ENCODE results near the gene AGR3.

The AGR3 gene

DNA sequence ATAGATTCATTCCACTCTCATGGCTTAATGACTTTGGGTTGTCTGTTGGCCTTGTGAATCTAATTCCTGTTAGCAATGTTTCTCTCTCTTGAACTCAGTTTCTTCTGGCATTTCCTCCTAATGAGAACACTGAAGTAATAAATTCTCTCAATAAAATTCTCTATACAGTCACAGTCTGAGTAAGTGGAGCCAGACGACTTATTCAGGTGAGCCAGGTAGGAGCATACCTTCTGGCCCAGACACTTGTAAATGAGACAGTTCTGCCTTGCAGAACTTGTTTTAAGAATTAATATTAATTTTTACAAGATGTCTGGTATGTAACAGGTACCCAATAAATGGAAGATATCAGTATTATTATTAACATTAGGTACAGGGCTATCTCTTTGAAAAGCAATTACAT lies 48.4 kb downstream of the AGR3 start:
- TF ChIP-seq, protein P1, sequence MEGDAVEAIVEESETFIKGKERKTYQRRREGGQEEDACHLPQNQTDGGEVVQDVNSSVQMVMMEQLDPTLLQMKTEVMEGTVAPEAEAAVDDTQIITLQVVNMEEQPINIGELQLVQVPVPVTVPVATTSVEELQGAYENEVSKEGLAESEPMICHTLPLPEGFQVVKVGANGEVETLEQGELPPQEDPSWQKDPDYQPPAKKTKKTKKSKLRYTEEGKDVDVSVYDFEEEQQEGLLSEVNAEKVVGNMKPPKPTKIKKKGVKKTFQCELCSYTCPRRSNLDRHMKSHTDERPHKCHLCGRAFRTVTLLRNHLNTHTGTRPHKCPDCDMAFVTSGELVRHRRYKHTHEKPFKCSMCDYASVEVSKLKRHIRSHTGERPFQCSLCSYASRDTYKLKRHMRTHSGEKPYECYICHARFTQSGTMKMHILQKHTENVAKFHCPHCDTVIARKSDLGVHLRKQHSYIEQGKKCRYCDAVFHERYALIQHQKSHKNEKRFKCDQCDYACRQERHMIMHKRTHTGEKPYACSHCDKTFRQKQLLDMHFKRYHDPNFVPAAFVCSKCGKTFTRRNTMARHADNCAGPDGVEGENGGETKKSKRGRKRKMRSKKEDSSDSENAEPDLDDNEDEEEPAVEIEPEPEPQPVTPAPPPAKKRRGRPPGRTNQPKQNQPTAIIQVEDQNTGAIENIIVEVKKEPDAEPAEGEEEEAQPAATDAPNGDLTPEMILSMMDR (IDR thresholded peaks at IDR 0.05; ENCODE audit: insufficient read depth, low read length, poor library complexity, severe bottlenecking), result no peak
- no peak for DNase-seq (ENCODE audit: extremely low read depth, insufficient read length)

DNA sequence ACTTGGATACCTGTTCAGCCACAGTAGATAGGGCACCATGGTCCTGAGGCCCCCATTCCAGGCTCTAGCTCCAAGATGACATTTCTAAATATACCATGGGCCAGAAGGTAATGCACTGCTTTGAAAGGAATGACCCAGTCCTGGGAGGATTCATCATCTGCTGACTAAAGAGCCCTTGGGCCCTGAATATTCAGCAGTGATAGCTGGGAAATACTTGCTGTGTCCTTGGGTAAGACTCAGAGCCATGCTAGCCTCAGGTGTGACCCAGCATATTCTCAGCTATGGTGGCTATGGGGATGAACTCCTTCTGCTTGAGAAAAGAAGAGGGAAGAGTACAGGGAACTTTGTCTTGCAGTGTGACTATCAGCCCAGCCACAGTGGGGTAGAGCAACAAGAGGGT lies 55.7 kb downstream of the AGR3 start:
- Histone ChIP-seq H3K36me3 (ENCODE audit: control insufficient read depth, insufficient read depth, low read length) (no peaks in the 10 kb centered on the region), H3K27me3 (replicated peaks; ENCODE audit: control insufficient read depth, insufficient read depth, low read length) (no peaks in the 10 kb centered on the region), H3K4me3 (replicated peaks; ENCODE audit: low read depth, low read length) (no peak overlapping the region)
- TF ChIP-seq, protein P1 (IDR thresholded peaks at IDR 0.05; ENCODE audit: insufficient read depth, low read length, poor library complexity, severe bottlenecking), result no peak
- DNase-seq (ENCODE audit: extremely low read depth, insufficient read length), result no peak

More for the DNA sequence above, 48.4 kb downstream of the AGR3 start:
- H3K27me3 ChIP-seq (replicated peaks; ENCODE audit: control insufficient read depth, insufficient read depth, low read length), result no peaks in the 10 kb centered on the region
- no peaks in the 10 kb centered on the region for H3K36me3 ChIP-seq (ENCODE audit: control insufficient read depth, insufficient read depth, low read length)
- H3K4me3 ChIP-seq (replicated peaks; ENCODE audit: low read depth, low read length), result no peak overlapping the region

DNA sequence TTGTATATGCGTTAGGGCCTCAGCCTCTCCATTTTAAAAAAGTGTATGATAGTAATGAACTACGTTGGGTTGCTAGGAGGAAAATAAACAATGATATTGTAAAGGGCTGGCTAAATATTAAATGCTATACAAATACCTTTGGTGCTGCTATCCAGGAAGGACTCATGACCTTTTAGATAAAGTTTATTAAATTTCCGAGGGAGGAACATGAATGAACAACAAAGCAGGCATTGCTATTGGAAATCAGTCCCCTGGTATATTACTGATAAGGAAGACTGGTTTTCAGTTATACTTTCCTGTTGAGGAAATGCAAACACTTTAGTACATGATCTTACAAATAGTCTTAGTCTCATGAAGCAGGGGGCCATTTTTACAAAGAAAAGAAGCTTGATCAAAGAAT lies 59.8 kb downstream of the AGR3 start:
- Histone ChIP-seq H3K27me3 (replicated peaks; ENCODE audit: control insufficient read depth, insufficient read depth, low read length) (no peaks in the 10 kb centered on the region), H3K36me3 (ENCODE audit: control insufficient read depth, insufficient read depth, low read length) (no peaks in the 10 kb centered on the region), H3K4me3 (replicated peaks; ENCODE audit: low read depth, low read length) (no peak overlapping the region)
- DNase-seq (ENCODE audit: extremely low read depth, insufficient read length), result no peak
- TF ChIP-seq, protein P1 (IDR thresholded peaks at IDR 0.05; ENCODE audit: insufficient read depth, low read length, poor library complexity, severe bottlenecking), result no peak

DNA sequence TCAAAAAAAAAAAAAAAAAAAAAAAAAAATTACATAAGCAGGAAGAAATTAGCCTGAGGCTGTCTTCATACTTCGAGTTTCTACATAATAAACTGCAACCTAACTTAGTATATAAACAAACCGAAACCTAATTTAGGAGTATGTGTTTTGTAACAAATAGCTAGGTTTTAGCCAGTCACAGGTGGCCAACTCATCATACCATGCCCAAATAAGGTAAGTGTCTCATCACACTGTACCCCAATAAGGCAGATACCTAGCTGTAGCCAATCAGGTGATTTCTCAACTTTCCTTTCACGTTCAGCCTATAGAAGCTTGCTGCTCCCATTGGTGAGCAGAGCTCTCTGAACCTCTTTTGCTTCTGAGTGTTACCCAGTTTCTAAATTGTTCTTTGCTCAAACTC lies 63.1 kb downstream of the AGR3 start:
- TF ChIP-seq, protein P1 (IDR thresholded peaks at IDR 0.05; ENCODE audit: insufficient read depth, low read length, poor library complexity, severe bottlenecking), result no peak
- Histone ChIP-seq H3K36me3 (ENCODE audit: control insufficient read depth, insufficient read depth, low read length) (no peaks in the 10 kb centered on the region), H3K4me3 (replicated peaks; ENCODE audit: low read depth, low read length) (no peak overlapping the region), H3K27me3 (replicated peaks; ENCODE audit: control insufficient read depth, insufficient read depth, low read length) (no peaks in the 10 kb centered on the region)
- DNase-seq (ENCODE audit: extremely low read depth, insufficient read length), result no peak

DNA sequence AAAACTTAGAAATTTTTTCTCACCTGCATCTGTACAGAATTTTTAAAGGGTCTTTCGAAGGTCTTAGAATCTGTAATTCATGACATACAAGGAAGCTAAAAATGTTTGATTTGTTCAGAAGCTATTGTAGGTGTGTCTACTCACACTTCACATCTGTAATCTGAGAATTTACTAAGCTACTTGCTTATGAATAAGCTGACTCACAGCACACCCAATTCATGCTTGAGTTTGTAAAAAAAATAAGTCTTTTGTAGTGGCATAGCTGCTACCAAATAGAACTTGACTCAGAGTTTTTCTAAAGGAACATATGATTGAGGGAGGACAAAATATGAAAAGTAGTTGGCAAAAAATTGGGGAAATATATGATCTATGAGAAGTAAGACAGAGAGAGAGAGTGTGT lies 64.2 kb downstream of the AGR3 start:
- Histone ChIP-seq H3K27me3 (replicated peaks; ENCODE audit: control insufficient read depth, insufficient read depth, low read length) (no peaks in the 10 kb centered on the region), H3K36me3 (ENCODE audit: control insufficient read depth, insufficient read depth, low read length) (no peaks in the 10 kb centered on the region), H3K4me3 (replicated peaks; ENCODE audit: low read depth, low read length) (no peak overlapping the region)
- DNase-seq (ENCODE audit: extremely low read depth, insufficient read length), result no peak
- TF ChIP-seq, protein P1 (IDR thresholded peaks at IDR 0.05; ENCODE audit: insufficient read depth, low read length, poor library complexity, severe bottlenecking), result no peak

DNA sequence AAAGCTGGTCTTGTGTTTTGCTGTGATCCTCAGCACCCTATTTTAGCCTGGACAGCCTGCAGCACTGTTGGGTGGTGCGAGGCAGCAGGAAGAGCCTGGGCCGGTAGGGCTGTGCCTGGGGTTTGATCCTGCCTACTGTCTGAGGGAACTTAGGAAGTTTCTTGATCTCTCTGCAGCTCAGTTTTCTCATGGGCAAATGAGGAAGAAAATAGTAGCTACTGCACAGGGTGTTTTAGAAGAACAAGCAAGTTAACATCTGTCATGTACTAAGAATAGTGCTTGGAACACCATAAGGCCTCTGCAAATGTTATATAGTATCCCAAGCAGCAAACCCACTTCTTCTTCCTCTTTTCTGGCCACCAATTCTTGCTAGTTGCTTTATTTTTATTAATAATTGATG lies 65.0 kb downstream of the AGR3 start:
- no peaks in the 10 kb centered on the region for H3K36me3 ChIP-seq (ENCODE audit: control insufficient read depth, insufficient read depth, low read length)
- no peak for DNase-seq (ENCODE audit: extremely low read depth, insufficient read length)
- TF ChIP-seq, protein P1 (IDR thresholded peaks at IDR 0.05; ENCODE audit: insufficient read depth, low read length, poor library complexity, severe bottlenecking), result no peak
- H3K27me3 ChIP-seq (replicated peaks; ENCODE audit: control insufficient read depth, insufficient read depth, low read length), result no peaks in the 10 kb centered on the region
- no peak overlapping the region for H3K4me3 ChIP-seq (replicated peaks; ENCODE audit: low read depth, low read length)

All from GM06990 (cell line).